BJ (cell line): Measurements from ENCODE around the gene ARL6IP5. TPM values are rescaled to one million over a fixed set of nuclear protein-coding genes. Genes with fewer than 3 reads are reported as not detected.

Experiments
- CTCF ChIA-PET: fragments of 350-600 bp; formaldehyde crosslinking; extraction: SDS; loops from one replicate; lab custom pipeline; 2021; ENCODE audit warnings: antibody characterized with exemption, inconsistent platforms; lab: Yijun Ruan, JAX
- POLR2A ChIA-PET: fragments of 300-600 bp; sonication (Branson Sonifier 250); formaldehyde crosslinking; extraction: SDS; loops from one replicate; lab custom pipeline; 2021; ENCODE audit warnings: antibody characterized with exemption; lab: Charles Lee
- DNase-seq: peaks from one replicate; pipeline ENCODE4 v3.0.0-alpha.2; 2011; ENCODE audit warnings: low read depth
- H3K27me3 ChIP-seq: 2 replicates; pipeline ENCODE4 v1.6.0; 2011; ENCODE audit warnings: low read length; ENCODE audit not compliant: control insufficient read depth, insufficient read depth
- H3K36me3 ChIP-seq: 2 replicates; pipeline ENCODE4 v1.5.1; 2011; ENCODE audit warnings: low read length; ENCODE audit not compliant: control insufficient read depth, insufficient read depth
- H3K4me3 ChIP-seq: 2 replicates; pipeline ENCODE4 v1.5.1; 2011; ENCODE audit warnings: low read depth, mild to moderate bottlenecking, control low read depth, low read length
- CTCF ChIP-seq: IDR thresholded peaks from 2 replicates; pipeline ENCODE4 v1.5.1; 2011; ENCODE audit warnings: low read depth, mild to moderate bottlenecking, control low read depth, inconsistent platforms, low read length, moderate library complexity; ENCODE audit not compliant: insufficient read depth
- polyA plus RNA-seq: library from polyadenylated mRNA; depleted of rRNA; stranded (reverse); fragments of >200 nt; gene quantifications from 2 replicates; pipeline ENCODE4 v1.2.3, GENCODE V29; 2011; rRNA removed
- small RNA-seq: library from RNA; depleted of rRNA; stranded (forward); fragments of <200 nt; gene quantifications from one replicate; pipeline ENCODE3, GENCODE V24; 2012; ENCODE audit warnings: low replicate concordance, low read depth; ENCODE audit not compliant: insufficient read length

ARL6IP5 gene
- polyA plus RNA-seq, 1 experiment: 129 TPM

DNA sequence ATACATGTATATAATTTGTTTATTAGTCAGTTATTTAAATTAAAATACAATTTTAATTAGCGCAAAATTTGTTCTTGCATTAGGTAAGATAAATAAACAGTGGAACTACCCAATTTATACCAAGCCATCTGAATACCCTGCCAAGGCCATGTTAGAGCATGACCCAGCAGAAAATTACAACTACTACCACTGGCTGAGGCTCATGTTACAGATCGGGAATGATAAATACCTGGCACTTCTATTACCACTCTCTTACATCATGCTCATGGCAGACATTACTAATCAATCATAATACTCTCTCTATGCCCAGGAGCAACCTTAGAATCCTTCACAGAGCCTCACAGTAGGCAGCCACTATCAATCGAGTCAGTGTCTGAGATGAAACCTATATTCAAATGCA, 58.9 kb downstream of the ARL6IP5 start:
- ChIA-PET CTCF (interaction anchor here (2.6 kb wide), 1 partner anchor 17 kb away, joined by 15 read pairs; no protein-coding TSS in a partner anchor), POLR2A (no interaction called here)
- TF ChIP-seq CTCF: no peak
- no peak for DNase-seq
- Histone ChIP-seq H3K36me3 (no peaks in the 10 kb centered on the region), H3K4me3 (no peak overlapping the region), H3K27me3 (peaks cover 1% of the 10 kb centered on the region; the same call in 1 of the 2 replicates)

DNA sequence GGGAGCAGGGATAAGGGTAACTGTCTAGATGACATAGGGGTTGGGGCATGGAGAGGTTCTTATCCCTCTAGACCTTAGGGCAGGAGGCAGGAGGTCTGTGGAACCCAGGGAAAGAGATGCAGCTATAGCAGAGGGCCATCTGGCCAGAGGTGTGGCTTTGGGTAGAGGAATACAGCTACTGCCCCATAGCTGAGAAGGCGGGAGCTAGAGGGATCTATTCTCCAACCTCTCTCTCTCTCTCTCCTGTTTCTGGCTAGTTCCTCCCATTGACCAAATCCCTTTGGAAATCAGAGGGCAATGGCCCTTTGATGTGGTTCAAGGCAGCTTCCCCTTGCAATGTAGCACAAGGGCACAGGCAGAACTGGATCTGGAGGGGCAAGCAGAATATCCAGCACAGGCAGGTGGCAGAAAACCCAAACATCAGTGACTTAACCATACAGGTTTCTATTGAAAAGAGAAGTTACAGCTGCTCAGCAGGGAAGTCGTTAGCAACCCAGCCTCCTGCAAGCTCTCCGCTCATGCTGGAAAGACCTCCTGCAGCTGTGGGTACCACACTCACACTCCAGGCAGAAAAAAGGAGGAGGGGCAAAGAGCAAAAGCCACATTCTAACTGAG, 60.0 kb downstream of the ARL6IP5 start:
- Histone ChIP-seq H3K36me3 (no peaks in the 10 kb centered on the region), H3K27me3 (peaks cover 1% of the 10 kb centered on the region; the same call in 1 of the 2 replicates), H3K4me3 (no peak overlapping the region)
- ChIA-PET POLR2A (interaction anchor here (0.5 kb wide), 1 partner anchor 14 kb away, joined by 6 read pairs; no protein-coding TSS in a partner anchor), CTCF (interaction anchor here (2.6 kb wide), 1 partner anchor 16 kb away, joined by 15 read pairs; no protein-coding TSS in a partner anchor)
- TF ChIP-seq CTCF: no peak
- no peak for DNase-seq

- ChIA-PET POLR2A (no interaction called here), CTCF (interaction anchor here (2.6 kb wide), 1 partner anchor 15 kb away, joined by 15 read pairs; no protein-coding TSS in a partner anchor)
- H3K27me3 ChIP-seq: peaks cover 1% of the 10 kb centered on the region; the same call in 1 of the 2 replicates
- H3K4me3 ChIP-seq: no peak overlapping the region
- no peak for TF ChIP-seq CTCF
- DNase-seq: no peak
- H3K36me3 ChIP-seq: no peaks in the 10 kb centered on the region
Observed at GRCh38 chr3:69145688-69146087, 61.0 kb downstream of the ARL6IP5 start.

- ChIA-PET CTCF (interaction anchor here (1.0 kb wide), 1 partner anchor 9 kb away, joined by 3 read pairs; no protein-coding TSS in a partner anchor), POLR2A (no interaction called here)
- Histone ChIP-seq H3K27me3 (peaks cover 3% of the 10 kb centered on the region; the same call in 1 of the 2 replicates), H3K4me3 (no peak overlapping the region), H3K36me3 (no peaks in the 10 kb centered on the region)
- TF ChIP-seq CTCF: no peak
- DNase-seq: no peak
Observed at GRCh38 chr3:69149586-69149985, 64.8 kb downstream of the ARL6IP5 start.

Small RNAs within 50 kb of the gene (small RNA-seq; reads per million reads assigned to genes)
- gene MIR3136: 2.7 reads per million, percentile 32 among the genes with 10 or more reads in this experiment

Other genes starting within 250 kb of the ARL6IP5 start
- not detected in 2 replicates for gene TAFA4, start 152.4 kb upstream of the ARL6IP5 start, polyA plus RNA-seq
- gene EOGT, start 71.3 kb upstream of the ARL6IP5 start, polyA plus RNA-seq: 18.9 and 31.2 TPM in 2 replicates
- 7.7 and 14.3 TPM in 2 replicates for gene TMF1, start 32.6 kb upstream of the ARL6IP5 start, polyA plus RNA-seq
- 36.6 and 71.8 TPM in 2 replicates for gene UBA3, start 4.6 kb upstream of the ARL6IP5 start, polyA plus RNA-seq
- gene LMOD3, start 37.7 kb downstream of the ARL6IP5 start, polyA plus RNA-seq: not detected in 2 replicates